HG03095 (cell line): ENCODE results near the gene SLC38A1.

Experiments used
- ATAC-seq: cut with Tn5 transposase; IDR thresholded peaks from one replicate; pipeline ENCODE4 v1.9.1; 2021; ENCODE audit warnings: moderate library complexity; ENCODE audit not compliant: unreplicated experiment

The SLC38A1 gene

DNA sequence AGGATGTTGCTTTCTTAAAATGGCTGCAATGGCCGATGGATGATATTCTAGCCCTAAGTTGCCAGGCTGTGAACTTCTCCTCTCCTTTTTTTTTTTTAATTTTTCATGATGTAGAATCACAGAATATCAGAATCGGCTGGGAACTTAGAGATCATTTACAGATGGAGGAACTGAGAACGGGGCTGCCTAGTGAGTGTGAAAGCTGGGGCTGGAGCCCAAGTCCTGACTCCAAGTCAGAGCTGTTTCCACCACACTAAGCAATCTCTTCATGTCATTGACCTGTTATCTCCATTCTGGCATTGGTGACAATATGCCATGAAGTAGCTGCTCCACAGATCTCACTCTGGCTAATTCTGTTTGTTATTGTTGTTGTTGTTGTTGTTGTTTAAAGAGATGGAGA is 121.7 kb downstream of the SLC38A1 start:
- ATAC-seq, result no peak

GRCh38 chr12:46145881-46146280 is 123.0 kb downstream of the SLC38A1 start:
- no peak for ATAC-seq

GRCh38 chr12:46144433-46144832 is 124.4 kb downstream of the SLC38A1 start:
- no peak for ATAC-seq

- no peak for ATAC-seq
These were observed 132.6 kb downstream of the SLC38A1 start for GRCh38 chr12:46136249-46136648.

- ATAC-seq, result no peak
These were observed 133.1 kb downstream of the SLC38A1 start for GRCh38 chr12:46135750-46136149.

DNA sequence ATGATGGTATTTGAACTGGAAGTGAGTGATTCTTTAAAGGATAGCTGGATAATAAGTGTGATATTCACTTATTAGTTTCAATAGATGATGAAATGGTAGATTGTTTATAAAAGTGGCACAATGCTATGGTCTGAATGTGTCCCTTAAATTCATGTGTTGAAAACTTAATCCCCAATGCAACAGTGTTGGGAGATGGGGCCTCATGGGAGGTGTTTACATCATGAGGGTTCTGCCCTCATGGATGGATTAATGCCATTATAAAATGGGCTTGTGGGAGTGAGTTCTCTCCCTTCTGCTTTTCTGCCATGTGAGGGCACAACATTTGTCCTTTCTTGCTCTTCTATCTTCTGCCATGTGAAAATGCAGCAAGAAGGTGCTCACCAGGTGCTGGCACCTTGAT is 134.0 kb downstream of the SLC38A1 start:
- ATAC-seq, result no peak

DNA sequence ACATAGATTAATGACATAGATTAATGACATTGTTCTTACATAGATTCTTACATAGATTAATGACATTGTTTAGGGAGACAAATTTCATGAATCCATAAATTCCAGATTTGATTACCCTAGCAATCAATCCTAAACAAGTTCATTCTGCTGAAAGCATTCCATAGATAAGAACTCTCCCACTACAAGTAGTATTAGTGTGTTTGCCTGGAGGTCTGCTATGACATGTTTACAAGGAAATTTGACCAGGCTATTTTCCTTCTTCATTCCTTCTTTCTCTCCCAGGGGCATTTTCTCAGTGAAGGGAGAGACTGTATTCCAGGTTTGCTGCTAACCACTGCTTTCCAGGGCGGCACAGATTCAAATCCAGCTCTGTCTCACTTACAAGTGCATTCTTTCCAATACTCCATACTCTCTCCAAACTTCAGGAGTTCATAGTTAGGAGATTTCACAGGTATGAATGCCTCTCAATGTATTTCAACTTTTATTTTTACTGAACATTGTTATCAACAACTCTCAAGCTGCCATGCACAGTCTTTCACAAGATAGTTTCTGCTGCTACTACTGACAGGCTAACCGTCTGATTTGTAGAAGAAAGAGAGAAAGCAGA is 134.5 kb downstream of the SLC38A1 start:
- ATAC-seq, result no peak

- ATAC-seq, result no peak
These were observed 135.1 kb downstream of the SLC38A1 start for GRCh38 chr12:46133751-46134150.
